Gastroesophageal sphincter (tissue), 4 donors: ENCODE data around the gene AK8. TPM values are rescaled to one million over a fixed set of nuclear protein-coding genes. Genes with fewer than 3 reads are reported as not detected.

Experiments
- ATAC-seq: fragments of 150-250 bp; one replicate; pipeline ENCODE4 v1.9.1; 2016; ENCODE audit warnings: mild to moderate bottlenecking, moderate library complexity
- H3K27ac ChIP-seq, 4 donors: fragments of 200-600 bp; sonication (generic) in 3 of 4; 1 replicate in 3 of 4; 2 replicates in 1 of 4; pipeline ENCODE4 v1.5.1; 2016 to 2019
- H3K27me3 ChIP-seq: fragments of 200-600 bp; sonication (generic); one replicate; pipeline ENCODE4 v1.5.1; 2019
- H3K36me3 ChIP-seq, 2 donors: fragments of 200-600 bp; sonication (generic); one replicate each; pipeline ENCODE4 v1.5.1; 2019; ENCODE audit warnings: control low read depth in 1 of 2
- H3K4me1 ChIP-seq, 3 donors: fragments of 200-600 bp; sonication (generic); 1 replicate in 2 of 3; 2 replicates in 1 of 3; pipeline ENCODE4 v1.5.1; 2016 to 2019; ENCODE audit warnings: control low read depth in 2 of 3
- H3K4me3 ChIP-seq, 2 donors: fragments of 200-600 bp; sonication (generic); one replicate each; pipeline ENCODE4 v1.5.1; 2019; ENCODE audit warnings: mild to moderate bottlenecking in 1 of 2, moderate library complexity in 1 of 2
- H3K9me3 ChIP-seq, 3 donors: fragments of 200-600 bp; sonication (generic); one replicate each; pipeline ENCODE4 v1.5.1; 2017 to 2019; ENCODE audit warnings: control low read depth in 2 of 3
- EP300 ChIP-seq: sonication (generic); formaldehyde crosslinking; IDR thresholded peaks from one replicate; pipeline ENCODE4 v1.6.1; 2017; ENCODE audit warnings: antibody characterized with exemption, mild to moderate bottlenecking
- POLR2A ChIP-seq, 2 donors: fragments of 450-650 bp; IDR thresholded peaks; one replicate each; pipeline ENCODE4 v1.6.1; 2017; ENCODE audit warnings: antibody characterized with exemption in 2 of 2, mild to moderate bottlenecking in 2 of 2, moderate library complexity in 1 of 2
- POLR2AphosphoS5 ChIP-seq: sonication (generic); formaldehyde crosslinking; IDR thresholded peaks from one replicate; pipeline ENCODE4 v1.6.1; 2017; ENCODE audit warnings: antibody characterized with exemption
- WGBS, 2 donors: methylation state at CpG; one replicate each; pipeline ENCODE4 v1.1.5; 2018; ENCODE audit warnings: low coverage in 1 of 2; 5-methylcytosine and 5-hydroxymethylcytosine counted together
- total RNA-seq, 4 donors: library from RNA; depleted of rRNA; stranded (reverse); fragments of >200 nt; gene quantifications; one replicate each; pipeline ENCODE4 v1.1.0, GENCODE V29; 2016
- TF ChIP-seq, protein P1 (sequence below), 4 experiments: fragments of 200-600 bp in 2 of 4; fragments of 450-650 bp in 2 of 4; sonication (generic) in 1 of 4; IDR thresholded peaks; one replicate each; pipeline ENCODE4 v1.5.1; 2017 to 2019; ENCODE audit warnings: antibody characterized with exemption in 4 of 4, mild to moderate bottlenecking in 2 of 4, moderate library complexity in 2 of 4

AK8 gene
- total RNA-seq, 4 donors from 2014 or later = 0.31 to 0.81 (median 0.63) TPM

DNA sequence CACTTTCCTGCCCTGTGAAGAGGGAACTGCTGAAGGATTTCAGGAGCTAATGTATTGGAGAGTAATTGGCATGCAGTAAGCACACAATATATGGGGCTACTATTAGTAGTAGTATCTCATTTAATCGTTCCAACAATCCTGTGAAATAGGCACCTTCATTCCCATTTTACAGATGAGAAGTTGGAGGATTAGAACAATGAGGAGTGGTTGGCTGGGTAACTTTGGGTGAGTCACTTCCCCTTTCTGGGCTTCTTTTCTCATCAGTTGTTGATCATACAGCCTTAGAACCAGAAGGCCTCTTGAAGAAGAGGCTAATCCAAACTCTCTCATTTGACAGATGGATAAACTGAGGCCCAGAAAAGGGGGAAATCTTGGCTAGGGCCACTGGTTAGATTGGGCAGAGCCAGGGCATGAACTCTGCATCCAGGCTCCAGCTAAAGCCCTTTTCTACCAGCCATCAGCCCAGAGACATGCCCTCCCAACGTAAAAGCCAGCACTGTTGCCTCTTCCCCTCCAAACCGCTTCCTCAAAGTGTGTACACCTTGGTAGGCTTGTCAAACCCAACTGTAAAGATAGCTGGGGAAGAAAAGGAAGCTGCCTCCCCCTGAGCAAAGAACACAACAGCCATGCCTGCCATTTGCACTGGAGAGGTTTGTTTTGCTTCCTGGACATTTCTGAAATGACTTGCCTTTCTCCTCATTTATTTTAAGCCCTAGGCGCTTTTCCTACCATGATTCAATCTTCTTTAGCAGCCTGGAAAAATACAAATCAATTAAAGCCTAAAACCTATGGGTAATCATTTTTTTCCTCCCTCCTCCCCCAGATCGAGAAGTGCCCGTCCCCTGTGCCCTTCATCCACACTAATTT lies 1.6 kb upstream of the AK8 start:
- Histone ChIP-seq H3K27me3 (no peaks in the 10 kb centered on the region), H3K9me3 (no peaks in the 10 kb centered on the region), H3K27ac (peak overlapping the region in 3 of 4 donors; percentile 86 to 89 (median 87)), H3K4me3 (peak overlapping the region in 1 of 2 donors; percentile 65), H3K4me1 (peaks cover 0 to 18% (median 8%) of the 10 kb centered on the region in 3 donors), H3K36me3 (peaks cover 0 to 9% of the 10 kb centered on the region in 2 donors)
- 83 to 84% methylated on average over 4 to 6 of the region's 6 CpGs for WGBS, 2 donors
- TF ChIP-seq, protein P1, sequence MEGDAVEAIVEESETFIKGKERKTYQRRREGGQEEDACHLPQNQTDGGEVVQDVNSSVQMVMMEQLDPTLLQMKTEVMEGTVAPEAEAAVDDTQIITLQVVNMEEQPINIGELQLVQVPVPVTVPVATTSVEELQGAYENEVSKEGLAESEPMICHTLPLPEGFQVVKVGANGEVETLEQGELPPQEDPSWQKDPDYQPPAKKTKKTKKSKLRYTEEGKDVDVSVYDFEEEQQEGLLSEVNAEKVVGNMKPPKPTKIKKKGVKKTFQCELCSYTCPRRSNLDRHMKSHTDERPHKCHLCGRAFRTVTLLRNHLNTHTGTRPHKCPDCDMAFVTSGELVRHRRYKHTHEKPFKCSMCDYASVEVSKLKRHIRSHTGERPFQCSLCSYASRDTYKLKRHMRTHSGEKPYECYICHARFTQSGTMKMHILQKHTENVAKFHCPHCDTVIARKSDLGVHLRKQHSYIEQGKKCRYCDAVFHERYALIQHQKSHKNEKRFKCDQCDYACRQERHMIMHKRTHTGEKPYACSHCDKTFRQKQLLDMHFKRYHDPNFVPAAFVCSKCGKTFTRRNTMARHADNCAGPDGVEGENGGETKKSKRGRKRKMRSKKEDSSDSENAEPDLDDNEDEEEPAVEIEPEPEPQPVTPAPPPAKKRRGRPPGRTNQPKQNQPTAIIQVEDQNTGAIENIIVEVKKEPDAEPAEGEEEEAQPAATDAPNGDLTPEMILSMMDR (IDR thresholded peaks at IDR 0.05) = no peak
- TF ChIP-seq POLR2AphosphoS5 (no peak), EP300 (no peak), POLR2A (IDR thresholded peaks at IDR 0.05) (no peak)
- ATAC-seq = no peak

DNA sequence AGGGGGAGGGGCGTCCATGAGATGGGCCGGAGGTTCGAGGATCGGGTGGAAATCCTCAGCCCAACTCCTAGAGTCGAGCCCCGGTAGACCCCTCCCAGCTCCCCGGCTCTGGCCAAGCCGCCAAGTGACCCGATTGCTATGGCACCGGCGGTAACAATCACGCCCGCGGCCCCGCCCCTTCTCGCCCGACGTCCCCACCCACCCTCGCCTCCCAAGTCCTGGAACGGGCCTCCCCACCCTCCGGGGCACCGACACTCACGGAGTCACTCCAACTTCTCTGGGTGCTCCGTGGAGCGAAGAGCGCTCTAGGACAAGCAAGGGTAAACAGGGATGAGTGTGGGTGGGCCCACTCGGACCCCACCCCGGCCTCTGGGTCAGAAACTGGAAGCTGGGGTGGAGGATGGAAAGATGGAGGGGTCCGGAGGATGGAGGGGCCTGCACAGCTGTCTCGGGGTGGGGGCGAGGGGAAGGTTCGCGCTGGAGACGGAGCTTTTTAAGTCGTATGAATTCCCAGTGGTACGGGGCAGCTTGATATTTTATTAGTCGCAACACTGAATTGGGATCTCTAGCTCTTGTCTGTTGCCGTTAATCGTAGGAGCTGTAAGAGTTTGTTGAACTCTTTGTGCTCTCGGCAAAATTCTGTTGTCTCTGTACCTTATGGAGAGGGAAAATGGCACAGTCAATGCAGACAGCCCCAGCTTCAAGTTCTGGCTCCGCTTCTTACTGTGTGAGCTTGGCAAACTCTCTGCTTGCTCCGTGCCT lies 792 bp upstream of the AK8 start, which contains the start of gene SPACA9:
Gene SPACA9 (plus strand): TSS at position 204 of the 762 bp plus-strand sequence. CDS start 5,050 bp downstream, outside the sequence.
- Histone ChIP-seq H3K27me3 (no peaks in the 10 kb centered on the region), H3K27ac (peak within 1 kb of the TSS; percentile 51 to 89 (median 86)), H3K4me1 (peaks cover 0 to 18% (median 8%) of the 10 kb centered on the region in 3 donors), H3K9me3 (no peaks in the 10 kb centered on the region), H3K4me3 (peak within 1 kb of the TSS; percentile 65 to 76), H3K36me3 (peaks cover 0 to under 1% of the 10 kb centered on the region in 2 donors)
- WGBS, 2 donors = 14 to 15% methylated on average over 8 to 15 of the region's 42 CpGs
- peak; percentile 81 for ATAC-seq
- TF ChIP-seq POLR2A (IDR thresholded peaks at IDR 0.05) = no peak
- TF ChIP-seq POLR2AphosphoS5 = peak; percentile 8

DNA sequence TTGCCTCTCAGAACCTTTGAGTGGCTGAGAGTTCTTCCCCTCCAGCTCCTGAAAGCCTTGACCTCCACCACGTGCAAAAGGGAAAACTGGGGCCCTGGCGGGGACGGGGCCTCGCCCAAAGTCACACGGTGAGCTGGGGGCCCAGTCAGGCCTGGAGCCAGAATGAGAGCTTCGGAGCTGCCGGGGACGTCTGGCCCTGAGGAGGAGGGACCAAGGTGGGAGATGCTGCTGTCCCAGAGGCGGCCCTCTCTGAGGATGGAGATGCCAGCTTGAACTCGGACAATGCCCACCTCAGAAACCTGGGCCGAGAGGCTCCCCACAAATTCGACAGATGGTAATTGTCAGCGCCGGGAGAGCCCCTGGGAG lies 643 bp downstream of the AK8 start:
- Histone ChIP-seq H3K4me3 (peak overlapping the region in 1 of 2 donors; percentile 65), H3K36me3 (no peaks in the 10 kb centered on the region), H3K9me3 (no peaks in the 10 kb centered on the region), H3K27ac (peak overlapping the region in 3 of 4 donors; percentile 86 to 89 (median 87)), H3K4me1 (peaks cover 0 to 18% (median 8%) of the 10 kb centered on the region in 3 donors), H3K27me3 (no peaks in the 10 kb centered on the region)
- TF ChIP-seq EP300 (no peak), POLR2AphosphoS5 (no peak), POLR2A (IDR thresholded peaks at IDR 0.05) (no peak)
- TF ChIP-seq, protein P1 (IDR thresholded peaks at IDR 0.05) = no peak
- WGBS, 2 donors = 35% methylated on average over 4 of the region's 14 CpGs; no CpG with 5 or more reads in 1 of the 2 donors
- no peak for ATAC-seq

DNA sequence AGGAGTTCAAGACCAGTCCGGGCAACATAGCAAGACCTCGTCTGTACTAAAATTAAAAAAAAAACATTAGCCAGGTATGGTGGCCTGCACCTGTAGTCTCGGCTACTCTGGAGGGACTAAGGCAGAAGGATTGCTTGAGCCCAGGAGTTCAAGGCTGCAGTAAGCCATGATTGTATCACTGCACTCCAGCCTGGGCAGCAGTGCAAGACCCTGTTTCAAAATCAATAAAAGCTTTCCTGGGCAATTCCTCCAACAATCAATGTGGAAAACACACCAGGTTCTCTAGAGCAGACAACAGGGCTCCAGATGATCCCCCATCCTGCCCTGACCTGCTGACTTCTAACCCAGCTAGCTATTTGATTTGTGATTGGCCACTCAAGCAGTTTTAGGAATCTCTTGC lies 1.2 kb downstream of the AK8 start:
- Histone ChIP-seq H3K4me1 (peaks cover 0 to 19% (median 8%) of the 10 kb centered on the region in 3 donors), H3K27ac (no peak overlapping the region), H3K27me3 (no peaks in the 10 kb centered on the region), H3K4me3 (no peak overlapping the region), H3K36me3 (no peaks in the 10 kb centered on the region), H3K9me3 (no peaks in the 10 kb centered on the region)
- WGBS, 2 donors = 86 to 88% methylated on average over 3 of the region's 3 CpGs
- no peak for ATAC-seq
- TF ChIP-seq EP300 (no peak), POLR2AphosphoS5 (no peak), POLR2A (IDR thresholded peaks at IDR 0.05) (no peak)
- TF ChIP-seq, protein P1 (IDR thresholded peaks at IDR 0.05) = no peak

DNA sequence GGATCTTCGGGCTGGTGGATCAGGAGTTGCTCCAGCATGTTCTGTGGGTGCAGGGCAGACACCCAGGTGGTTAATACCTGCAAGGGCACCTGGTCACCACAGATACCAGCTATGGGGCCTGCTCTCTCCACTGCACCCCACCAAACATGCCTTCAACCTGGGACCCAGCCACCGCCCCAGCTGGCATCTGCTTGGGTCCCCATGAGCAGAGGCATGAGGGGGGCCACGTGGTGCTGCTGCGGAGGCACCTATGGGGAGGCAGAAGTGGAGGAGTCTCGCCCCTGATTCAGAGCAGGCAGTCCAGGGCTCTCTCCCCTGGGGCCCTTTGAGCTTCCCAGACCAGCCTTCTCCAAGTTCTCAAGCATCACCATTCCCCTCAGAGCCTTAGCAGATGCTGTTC lies 2.9 kb downstream of the AK8 start:
- Histone ChIP-seq H3K27ac (no peak overlapping the region), H3K27me3 (no peaks in the 10 kb centered on the region), H3K4me3 (no peak overlapping the region), H3K9me3 (no peaks in the 10 kb centered on the region), H3K4me1 (peaks cover 0 to 36% (median 8%) of the 10 kb centered on the region in 3 donors), H3K36me3 (no peaks in the 10 kb centered on the region)
- ATAC-seq = no peak
- no peak for TF ChIP-seq POLR2A (IDR thresholded peaks at IDR 0.05)
- no peak for TF ChIP-seq EP300
- TF ChIP-seq, protein P1 (IDR thresholded peaks at IDR 0.05) = no peak
- TF ChIP-seq POLR2AphosphoS5 = no peak
- 85 to 86% methylated on average over 4 to 5 of the region's 5 CpGs for WGBS, 2 donors
